Endothelial cell of umbilical vein (primary cell): ENCODE measurements around the gene ANXA11. TPM values are rescaled to one million over a fixed set of nuclear protein-coding genes. Genes with fewer than 3 reads are reported as not detected.
A peak's percentile ranks its signal among the peaks of the same experiment; 100 is the strongest.

Experiments
- BruUV-seq: library from RNA; stranded (reverse); fragments of 400-500 nt; replicated peaks from 2 replicates; lab custom pipeline; 2021; lab: Mats Ljungman, UMichigan
- CTCF ChIA-PET: fragments of 300-600, 350-600 bp; sonication (Branson Sonifier 250); formaldehyde crosslinking; loops from one replicate; lab custom pipeline; 2021; ENCODE audit warnings: antibody characterized with exemption, inconsistent platforms; lab: Charles Lee
- POLR2A ChIA-PET: fragments of 300-600, 350-600 bp; sonication (Branson Sonifier 250); formaldehyde crosslinking; loops from one replicate; lab custom pipeline; 2021; ENCODE audit warnings: antibody characterized with exemption, inconsistent platforms; lab: Charles Lee
- DNase-seq: peaks from one replicate; pipeline ENCODE4 v3.0.0-alpha.2; 2011; ENCODE audit warnings: low read depth, low spot score
- FAIRE-seq: peaks from 2 replicates; lab custom pipeline; 2011; peaks lifted over from hg19 to GRCh38; lab: Jason Lieb, UNC
- H2AFZ ChIP-seq: 2 replicates; pipeline ENCODE4 v1.6.0; 2012; ENCODE audit warnings: low read depth, low read length, control low read depth, inconsistent platforms
- H3K27ac ChIP-seq: 2 replicates; pipeline ENCODE4 v1.5.1; 2011; ENCODE audit warnings: low read depth, mild to moderate bottlenecking, control low read depth, low read length, moderate library complexity; ENCODE audit not compliant: insufficient read depth
- H3K27me3 ChIP-seq, 2 experiments: 2 replicates each; pipeline versions ENCODE4 v1.6.0 to v1.6.1; 2011; ENCODE audit warnings: low read length in 2 of 2, mixed read lengths in 1 of 2; ENCODE audit not compliant: control insufficient read depth in 2 of 2, insufficient read depth in 2 of 2
- H3K36me3 ChIP-seq, 2 experiments: 2 replicates in 1 of 2; 3 replicates in 1 of 2; pipeline ENCODE4 v1.5.1; 2011; ENCODE audit warnings: low read length in 2 of 2, mild to moderate bottlenecking in 1 of 2, moderate library complexity in 1 of 2; ENCODE audit not compliant: control insufficient read depth in 2 of 2, insufficient read depth in 2 of 2; ENCODE audit errors: extremely low read depth in 1 of 2
- H3K4me1 ChIP-seq: 3 replicates; pipeline ENCODE4 v1.5.1; 2011; ENCODE audit warnings: mild to moderate bottlenecking, low read length; ENCODE audit not compliant: control insufficient read depth, insufficient read depth; ENCODE audit errors: extremely low read depth
- H3K4me2 ChIP-seq: 2 replicates; pipeline ENCODE4 v1.6.1; 2011; ENCODE audit warnings: low read length, control low read depth, mixed read lengths; ENCODE audit not compliant: insufficient read depth
- H3K4me3 ChIP-seq, 3 experiments: fragments of 200-600 bp in 1 of 3; sonication (generic), shearing (Covaris generic) in 1 of 3; replicated peaks in 1 of 3; 2 replicates each; pipeline ENCODE4 v1.5.1; 2011 to 2016; ENCODE audit warnings: control low read depth in 3 of 3, low read length in 3 of 3, mild to moderate bottlenecking in 2 of 3, inconsistent platforms in 1 of 3, low read depth in 1 of 3, moderate library complexity in 1 of 3; ENCODE audit not compliant: insufficient read depth in 1 of 3
- H3K79me2 ChIP-seq: 2 replicates; pipeline ENCODE4 v1.6.0; 2012; ENCODE audit warnings: low read length, inconsistent platforms; ENCODE audit not compliant: control insufficient read depth, insufficient read depth
- H3K9ac ChIP-seq: replicated peaks from 2 replicates; pipeline ENCODE3; 2011; ENCODE audit warnings: low read length, control low read depth; ENCODE audit not compliant: insufficient read depth; ENCODE audit errors: extremely low read depth
- H3K9me1 ChIP-seq: replicated peaks from 3 replicates; pipeline ENCODE4 v1.6.0; 2011; ENCODE audit warnings: mild to moderate bottlenecking, low read length; ENCODE audit not compliant: control insufficient read depth, insufficient read depth; ENCODE audit errors: extremely low read depth
- H3K9me3 ChIP-seq: replicated peaks from 2 replicates; pipeline ENCODE4 v1.5.1; 2012; ENCODE audit warnings: low read length, inconsistent platforms; ENCODE audit not compliant: control insufficient read depth, insufficient read depth
- H4K20me1 ChIP-seq: replicated peaks from 2 replicates; pipeline ENCODE3; 2011; ENCODE audit warnings: mild to moderate bottlenecking, low read length; ENCODE audit not compliant: control insufficient read depth, insufficient read depth; ENCODE audit errors: extremely low read depth
- EZH2 ChIP-seq: IDR thresholded peaks from 2 replicates; pipeline ENCODE4 v1.6.1; 2012; ENCODE audit warnings: borderline replicate concordance, low read depth, mild to moderate bottlenecking, moderate library complexity, low read length, inconsistent platforms; ENCODE audit not compliant: severe bottlenecking
- FOS ChIP-seq: IDR thresholded peaks from 2 replicates; pipeline ENCODE4 v1.6.1; 2011; ENCODE audit warnings: mild to moderate bottlenecking, low read length, moderate library complexity, borderline replicate concordance; ENCODE audit not compliant: insufficient read depth
- GATA2 ChIP-seq: IDR thresholded peaks from 2 replicates; pipeline ENCODE4 v1.7.0; 2011; ENCODE audit warnings: low read depth, mild to moderate bottlenecking, moderate library complexity, mixed read lengths, low read length; ENCODE audit not compliant: insufficient read length, insufficient read depth
- JUN ChIP-seq: IDR thresholded peaks from 2 replicates; pipeline ENCODE4 v1.6.1; 2011; ENCODE audit warnings: borderline replicate concordance, low read depth; ENCODE audit not compliant: insufficient read length, insufficient read depth
- MYC ChIP-seq: IDR thresholded peaks from one replicate; pipeline ENCODE4 v1.6.1; 2011; ENCODE audit warnings: mild to moderate bottlenecking, low read depth, low read length
- POLR2A ChIP-seq: IDR thresholded peaks from 2 replicates; pipeline ENCODE4 v1.6.1; 2012; ENCODE audit warnings: low read depth, mild to moderate bottlenecking, control low read depth, low read length
- POLR2AphosphoS5 ChIP-seq: IDR thresholded peaks from 2 replicates; pipeline ENCODE4 v1.6.1; 2012; ENCODE audit warnings: low read depth, mild to moderate bottlenecking, control low read depth, low read length, moderate library complexity; ENCODE audit not compliant: insufficient read depth
- dilution Hi-C: fragments of 300-500 bp; cut with MboI; formaldehyde crosslinking; loops from one replicate; pipeline ENCODE4 v1.15.0; 2019; ENCODE audit warnings: low sequenced_read_pairs; ENCODE audit not compliant: extremely low pct_ligation_motif_present
- intact Hi-C: fragments of 100-400 bp; cut with micrococcal nuclease; formaldehyde crosslinking; loops from one replicate; pipeline ENCODE4 v1.10.0; 2022
- polyA plus RNA-seq, 4 experiments: library from polyadenylated mRNA; depleted of rRNA in 3 of 4; stranded (reverse) in 3 of 4; unstranded in 1 of 4; fragments of >200 nt; gene quantifications; 2 replicates each; pipeline versions ENCODE4 v1.2.1 to v1.2.3, GENCODE V29; 2011 to 2012; ENCODE audit warnings: missing spikeins in 1 of 4
- total RNA-seq: library from RNA; stranded (reverse); gene quantifications from 2 replicates; pipeline ENCODE4 v1.2.3, GENCODE V29; 2021
- TF ChIP-seq, protein P1 (sequence below): IDR thresholded peaks from 2 replicates; pipeline ENCODE4 v1.6.1; 2011; ENCODE audit not compliant: insufficient read depth, insufficient read length
- TF ChIP-seq, protein P2 (sequence below), 2 donors: IDR thresholded peaks; 1 replicate in 1 of 2; 2 replicates in 1 of 2; pipeline ENCODE4 v1.5.1; 2011; ENCODE audit warnings: low read length in 2 of 2, mild to moderate bottlenecking in 2 of 2, moderate library complexity in 2 of 2, control low read depth in 1 of 2, inconsistent platforms in 1 of 2, low read depth in 1 of 2; ENCODE audit not compliant: insufficient read depth in 1 of 2; ENCODE audit errors: extremely low read depth in 1 of 2

The ANXA11 gene
- total and polyA plus RNA-seq, 2 donors (not counting 3 experiments of a cell fraction or from before 2014, with no cell fraction given) = 59.2 to 143 TPM

DNA sequence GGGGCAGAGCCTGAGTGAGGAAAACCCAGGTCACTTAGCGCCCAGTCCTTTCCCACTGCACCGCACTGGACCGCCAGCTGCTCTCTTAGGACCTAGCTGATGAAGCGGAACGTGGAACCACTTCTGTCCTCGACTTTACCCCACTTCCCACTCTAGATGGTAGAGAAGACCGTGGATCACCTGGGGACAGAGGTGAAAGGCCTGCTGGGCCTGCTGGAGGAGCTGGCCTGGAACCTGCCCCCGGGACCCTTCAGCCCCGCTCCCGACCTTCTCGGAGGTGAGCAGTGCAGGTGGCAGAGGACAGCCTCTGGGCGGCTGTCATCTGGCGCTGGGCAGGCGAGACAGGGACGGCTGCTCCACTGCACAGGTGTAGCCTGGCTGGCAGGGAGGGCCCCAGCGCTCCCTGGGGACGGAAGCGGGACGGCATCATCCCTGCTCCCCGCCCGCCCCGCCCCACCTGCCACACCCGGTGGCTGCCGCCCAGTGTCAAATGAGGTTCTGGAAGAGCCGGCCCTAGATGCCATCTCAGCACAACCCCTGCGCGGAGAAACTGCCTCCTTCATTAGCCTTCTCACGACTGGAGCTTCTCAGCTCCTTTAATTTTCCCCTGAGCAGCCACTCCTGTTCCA, 61.2 kb downstream of the ANXA11 start:
- no TSS peak for BruUV-seq
- CTCF ChIA-PET = interaction anchor here (0.6 to 9.1 kb wide), 36 partner anchors 9 to 607 kb away, joined by 3 to 320 read pairs (median 4); partner anchors contain the start of genes ANXA11 and PLAC9
- Histone ChIP-seq H3K27me3 (no peaks in the 10 kb centered on the region), H4K20me1 (no peaks in the 10 kb centered on the region), H3K36me3 (no peaks in the 10 kb centered on the region), H2AFZ (no peak overlapping the region), H3K4me2 (no peak overlapping the region), H3K79me2 (no peaks in the 10 kb centered on the region), H3K27ac (no peak overlapping the region), H3K4me1 (peaks cover 8% of the 10 kb centered on the region), H3K9me3 (no peaks in the 10 kb centered on the region), H3K4me3 (no peak overlapping the region), H3K9me1 (no peaks in the 10 kb centered on the region), H3K9ac (no peak overlapping the region)
- intact Hi-C loops (no loop called here), dilution Hi-C loops (no loop called here)
- POLR2A ChIA-PET = no interaction called here
- TF ChIP-seq MYC (no peak), POLR2A (peak; percentile 25)
- DNase-seq = no peak
- no peak for FAIRE-seq

DNA sequence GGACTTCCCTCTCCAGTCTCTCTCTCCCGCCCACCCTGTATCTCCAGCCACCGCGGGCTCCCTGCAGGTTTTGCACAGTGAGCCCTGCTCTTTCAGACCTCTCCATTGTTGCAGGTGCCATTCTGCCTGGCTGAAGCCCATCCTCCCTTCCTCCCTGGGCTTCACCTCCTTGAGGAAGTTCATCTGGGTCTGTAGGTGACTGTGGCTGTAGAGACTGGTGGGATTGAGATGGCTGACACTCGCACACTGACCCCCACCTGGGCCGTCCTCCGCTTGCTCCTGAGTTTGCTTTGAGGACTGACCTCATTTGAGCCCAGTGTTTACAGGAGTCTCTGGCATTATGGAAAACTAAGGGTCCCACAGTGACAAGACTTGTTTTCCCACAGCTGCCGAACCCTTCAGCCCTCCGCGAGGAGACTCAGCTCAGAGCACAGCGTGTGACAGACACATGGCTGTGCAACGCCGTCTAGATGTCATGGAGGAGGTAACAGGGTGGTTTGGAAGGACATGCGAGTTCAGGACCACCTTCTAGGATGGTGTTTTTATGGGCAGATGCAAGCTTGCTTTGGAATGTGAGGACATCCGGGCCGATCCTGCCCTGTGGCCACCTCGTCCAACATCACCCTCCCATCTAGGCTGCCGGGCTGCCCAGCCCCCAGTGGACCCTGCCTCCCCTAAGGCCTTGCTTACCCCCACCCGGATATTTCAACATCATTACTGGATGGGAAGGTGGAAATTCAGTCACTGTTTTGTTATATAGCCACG, 63.5 kb downstream of the ANXA11 start:
- FAIRE-seq = no peak
- intact Hi-C loops (no loop called here), dilution Hi-C loops (no loop called here)
- no peak for DNase-seq
- peaks cover 8% of the 10 kb centered on the region for H3K4me1 ChIP-seq
- no peak overlapping the region for H3K4me2 ChIP-seq
- no peaks in the 10 kb centered on the region for H3K27me3 ChIP-seq
- no peaks in the 10 kb centered on the region for H3K79me2 ChIP-seq
- H3K27ac ChIP-seq = no peak overlapping the region
- H3K9ac ChIP-seq = no peak overlapping the region
- no peak overlapping the region for H2AFZ ChIP-seq
- no peaks in the 10 kb centered on the region for H4K20me1 ChIP-seq
- TF ChIP-seq FOS (no peak), POLR2AphosphoS5 (no peak), MYC (no peak), GATA2 (no peak), POLR2A (no peak), EZH2 (no peak), JUN (no peak)
- TF ChIP-seq, protein P1, sequence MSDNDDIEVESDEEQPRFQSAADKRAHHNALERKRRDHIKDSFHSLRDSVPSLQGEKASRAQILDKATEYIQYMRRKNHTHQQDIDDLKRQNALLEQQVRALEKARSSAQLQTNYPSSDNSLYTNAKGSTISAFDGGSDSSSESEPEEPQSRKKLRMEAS = no peak
- TF ChIP-seq, protein P2, sequence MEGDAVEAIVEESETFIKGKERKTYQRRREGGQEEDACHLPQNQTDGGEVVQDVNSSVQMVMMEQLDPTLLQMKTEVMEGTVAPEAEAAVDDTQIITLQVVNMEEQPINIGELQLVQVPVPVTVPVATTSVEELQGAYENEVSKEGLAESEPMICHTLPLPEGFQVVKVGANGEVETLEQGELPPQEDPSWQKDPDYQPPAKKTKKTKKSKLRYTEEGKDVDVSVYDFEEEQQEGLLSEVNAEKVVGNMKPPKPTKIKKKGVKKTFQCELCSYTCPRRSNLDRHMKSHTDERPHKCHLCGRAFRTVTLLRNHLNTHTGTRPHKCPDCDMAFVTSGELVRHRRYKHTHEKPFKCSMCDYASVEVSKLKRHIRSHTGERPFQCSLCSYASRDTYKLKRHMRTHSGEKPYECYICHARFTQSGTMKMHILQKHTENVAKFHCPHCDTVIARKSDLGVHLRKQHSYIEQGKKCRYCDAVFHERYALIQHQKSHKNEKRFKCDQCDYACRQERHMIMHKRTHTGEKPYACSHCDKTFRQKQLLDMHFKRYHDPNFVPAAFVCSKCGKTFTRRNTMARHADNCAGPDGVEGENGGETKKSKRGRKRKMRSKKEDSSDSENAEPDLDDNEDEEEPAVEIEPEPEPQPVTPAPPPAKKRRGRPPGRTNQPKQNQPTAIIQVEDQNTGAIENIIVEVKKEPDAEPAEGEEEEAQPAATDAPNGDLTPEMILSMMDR (IDR thresholded peaks at IDR 0.05; ENCODE audit: extremely low read depth in 1 of 2, insufficient read depth in 1 of 2, low read depth in 1 of 2, low read length in 2 of 2) = no peak
- no peak overlapping the region for H3K4me3 ChIP-seq
- POLR2A ChIA-PET = no interaction called here
- no peaks in the 10 kb centered on the region for H3K9me1 ChIP-seq
- no peaks in the 10 kb centered on the region for H3K36me3 ChIP-seq
- BruUV-seq = no TSS peak
- no peaks in the 10 kb centered on the region for H3K9me3 ChIP-seq
- CTCF ChIA-PET = interaction anchor here (9.1 kb wide), 1 partner anchor 78 kb away, joined by 320 read pairs; no protein-coding TSS in a partner anchor
